Measurements from ENCODE around the gene NHS.
"Not testable (repeated sequence)": the region's sequence is repeated elsewhere in the genome, so short reads cannot be mapped to it uniquely, and the experiment has no call there.

NHS gene

DNA sequence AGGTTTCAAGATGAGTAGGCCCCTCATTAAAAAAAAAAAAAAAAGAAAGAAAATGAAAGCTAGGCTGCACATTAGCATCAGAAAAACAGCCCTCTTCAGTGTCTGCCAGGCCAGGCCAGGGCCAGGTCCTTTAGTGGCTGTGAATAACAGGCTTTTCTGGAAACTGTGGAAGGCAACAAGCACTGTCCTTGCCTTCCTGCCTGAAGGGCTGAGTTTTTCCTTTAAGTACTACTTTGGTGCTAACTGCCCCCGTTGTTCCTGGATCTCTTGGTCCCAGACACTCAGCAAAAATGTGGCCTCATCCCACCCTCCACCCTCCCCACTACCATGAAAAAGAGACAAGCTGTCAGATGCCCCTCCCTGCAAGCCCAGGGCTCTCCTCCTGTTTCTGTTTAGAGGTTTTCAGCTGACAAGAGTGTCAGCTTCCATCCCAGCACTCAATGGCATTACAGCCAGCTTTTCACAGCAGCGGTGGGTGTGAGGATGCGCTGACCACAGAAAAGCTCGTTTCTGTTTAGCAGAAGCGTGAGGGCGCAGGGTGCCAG, 174.2 kb downstream of the NHS start:
- DNase-seq (ENCODE audit: low read depth) = no peak

DNA sequence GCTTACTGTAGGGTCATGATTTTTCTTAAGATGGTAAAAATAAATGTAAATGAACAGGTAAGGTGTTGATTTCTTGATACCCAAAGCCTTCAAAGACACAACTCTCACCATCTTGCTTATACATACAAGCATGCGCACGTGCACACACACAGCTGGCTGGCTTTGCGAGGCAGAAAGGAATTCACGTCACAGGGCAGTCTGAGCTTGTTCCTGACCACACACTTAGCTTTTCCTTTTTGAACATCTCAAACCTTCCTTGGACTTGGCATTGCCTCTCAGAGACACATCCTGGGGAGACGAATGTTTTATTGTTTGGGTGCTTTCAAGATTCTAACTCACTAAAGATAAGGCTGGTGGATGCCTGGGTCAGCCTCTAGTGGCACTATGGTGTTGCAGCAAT, 175.0 kb downstream of the NHS start:
- DNase-seq (ENCODE audit: low read depth) = no peak

DNA sequence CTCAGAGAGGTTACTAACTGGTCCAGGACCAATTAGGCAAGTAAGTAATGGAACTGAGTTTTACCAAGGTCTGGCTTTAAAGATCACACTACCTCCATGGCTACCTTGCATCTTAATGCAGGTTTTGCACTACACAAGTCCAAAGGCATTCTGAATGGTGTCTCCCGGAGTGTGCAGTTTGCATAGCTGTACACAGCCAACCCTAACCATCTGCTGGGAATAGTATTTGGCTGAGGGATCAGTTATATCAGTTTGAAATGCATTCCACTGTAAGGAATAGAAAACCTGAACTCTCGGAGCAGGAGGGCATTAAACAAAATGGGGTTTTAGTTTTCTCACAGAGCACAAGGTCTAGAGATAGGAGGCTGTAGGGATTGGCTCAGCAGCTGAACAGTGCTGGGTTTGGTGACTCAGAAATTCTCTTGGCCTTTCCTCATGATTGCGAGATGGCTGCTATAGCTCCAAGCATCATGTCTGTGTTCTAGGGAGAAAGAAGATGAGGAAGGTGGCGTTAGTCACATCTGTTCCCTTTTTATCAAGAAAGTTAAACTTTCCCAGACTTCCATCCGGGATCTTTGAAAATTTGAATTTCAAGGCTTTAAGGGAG, 177.1 kb downstream of the NHS start:
- no peak for DNase-seq (ENCODE audit: low read depth)

DNA sequence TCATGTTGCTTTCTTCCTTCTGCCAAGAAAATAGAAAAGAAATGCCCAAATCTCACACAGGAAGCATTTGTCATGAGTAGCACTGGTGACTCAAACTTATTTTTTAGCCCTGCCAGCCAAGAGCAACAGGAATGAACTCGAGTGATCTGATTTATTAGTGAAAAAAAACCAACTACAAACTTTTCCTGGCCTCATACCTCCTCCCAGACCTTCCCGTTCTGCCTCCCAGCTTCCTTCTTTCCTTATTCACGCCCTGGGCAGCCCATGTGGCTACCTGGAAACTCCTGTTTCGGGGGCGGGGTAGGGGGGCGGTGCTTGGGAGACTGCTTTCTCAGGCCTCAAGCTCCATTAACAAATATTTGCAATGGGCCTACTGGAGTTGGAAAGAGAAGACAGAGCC, 178.5 kb downstream of the NHS start:
- peak; percentile 33 for DNase-seq (ENCODE audit: low read depth)

DNA sequence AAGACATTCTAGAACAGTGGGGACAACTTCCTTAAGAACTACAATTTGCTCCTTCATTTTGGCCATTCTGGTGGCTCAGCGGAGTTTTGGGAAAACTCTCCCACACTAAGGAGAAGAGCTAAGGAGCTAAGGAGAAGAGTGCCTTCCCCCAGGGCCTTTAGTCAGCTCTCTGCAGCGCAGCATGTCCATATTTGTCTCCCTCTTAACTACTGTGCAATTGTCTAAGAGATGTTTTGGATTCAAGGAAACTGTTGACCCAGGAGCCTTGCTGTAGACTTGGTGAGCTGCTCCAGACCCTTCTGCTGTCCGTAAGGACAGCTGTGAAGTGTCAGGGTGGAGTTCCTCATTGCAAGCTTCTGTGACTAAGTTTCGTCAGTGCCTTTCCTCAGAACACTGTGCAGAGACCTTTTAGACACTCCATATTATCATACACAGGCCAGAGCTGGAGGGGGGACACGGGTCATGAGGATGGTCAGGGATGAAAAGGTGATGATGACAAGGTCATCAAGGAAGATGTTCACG, 179.0 kb downstream of the NHS start:
- no peak for DNase-seq (ENCODE audit: low read depth)

DNA sequence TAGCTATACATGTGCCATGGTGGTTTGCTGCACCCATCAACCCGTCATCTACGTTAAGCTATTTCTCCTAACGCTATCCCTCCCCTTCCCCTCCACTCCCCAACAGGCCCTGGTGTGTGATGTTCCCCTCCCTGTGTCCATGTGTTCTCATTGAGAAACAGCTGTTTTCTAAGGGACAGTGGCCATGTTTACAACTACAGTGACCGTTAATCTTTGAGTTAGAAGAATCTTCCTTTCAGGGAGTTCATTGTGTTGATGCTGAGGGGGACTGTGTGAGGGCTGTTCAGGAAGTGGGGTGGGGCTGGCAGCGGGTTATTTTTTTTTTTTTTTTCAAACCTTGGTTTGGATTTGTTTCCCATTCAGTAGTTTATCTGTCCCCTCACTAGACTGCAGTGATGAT, 179.9 kb downstream of the NHS start:
- no peak for DNase-seq (ENCODE audit: low read depth)

DNA sequence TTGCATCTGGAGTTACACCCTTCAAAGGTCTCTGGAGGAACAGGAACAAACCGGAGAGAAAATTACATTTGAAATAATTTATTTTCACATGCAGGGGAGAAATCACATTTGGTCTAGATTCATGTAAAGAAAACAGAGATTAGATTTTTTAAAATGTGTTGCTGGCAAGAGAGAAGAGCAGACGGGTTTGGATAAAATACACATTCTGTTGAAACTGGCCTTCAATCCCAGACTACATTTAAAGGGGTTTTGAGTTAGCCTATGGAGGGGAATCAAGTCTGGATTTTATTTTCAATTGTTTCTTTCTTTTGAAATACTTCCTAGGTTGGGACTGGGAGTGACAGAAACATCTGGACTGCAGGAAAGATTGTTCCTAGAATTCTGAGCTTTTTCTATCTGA, 180.8 kb downstream of the NHS start:
- DNase-seq (ENCODE audit: low read depth) = no peak

DNA sequence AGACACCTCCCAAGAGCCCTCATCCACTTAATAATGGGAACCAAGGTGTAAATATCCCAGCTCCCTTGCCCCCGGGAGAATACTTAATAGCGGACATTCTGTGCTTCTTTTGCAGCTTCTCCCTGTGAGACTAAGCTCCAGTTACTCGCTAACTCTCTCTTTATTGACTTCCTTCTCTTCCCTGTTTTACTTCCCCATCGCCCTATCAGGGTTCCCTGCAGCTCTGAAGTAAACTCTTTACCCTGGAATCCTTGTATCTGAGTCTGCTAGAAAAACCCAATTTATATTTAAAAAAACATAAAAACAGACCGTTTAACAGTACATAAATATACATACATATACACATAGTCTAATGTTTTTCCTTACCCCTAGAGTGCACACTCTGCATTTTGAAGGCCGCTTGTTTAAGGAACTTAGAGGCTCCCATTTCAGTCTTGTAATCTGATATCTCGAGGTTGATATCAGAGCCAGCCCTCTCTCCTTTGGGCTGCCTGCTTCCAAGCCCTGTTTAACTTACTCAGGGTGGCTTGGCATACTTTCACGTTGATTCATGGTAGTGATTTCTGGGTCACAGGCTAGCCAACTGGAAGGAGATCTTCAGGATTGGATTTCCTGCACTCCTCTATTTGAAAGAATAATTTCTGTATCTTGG, 184.9 kb downstream of the NHS start:
- peak; percentile 62 for DNase-seq (ENCODE audit: low read depth)

DNA sequence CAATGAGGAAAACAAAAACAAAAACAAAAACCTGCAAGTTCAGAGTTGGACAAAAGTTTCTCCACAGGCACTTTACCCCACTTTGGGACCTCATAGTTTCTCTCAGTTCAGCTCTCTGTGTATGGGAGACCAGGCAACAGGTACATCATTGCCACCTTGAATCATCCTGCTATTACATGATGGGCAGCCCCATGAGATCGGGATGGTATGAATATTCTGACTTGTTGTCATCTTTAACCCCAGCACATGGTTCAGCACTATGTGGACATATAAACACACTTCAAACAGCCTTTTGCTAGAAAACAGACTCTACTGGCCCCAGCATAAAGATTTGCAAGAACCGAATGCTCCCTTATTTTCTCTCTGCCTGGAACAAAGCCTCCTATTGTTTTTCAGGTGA, 185.4 kb downstream of the NHS start:
- DNase-seq (ENCODE audit: low read depth) = no peak

DNA sequence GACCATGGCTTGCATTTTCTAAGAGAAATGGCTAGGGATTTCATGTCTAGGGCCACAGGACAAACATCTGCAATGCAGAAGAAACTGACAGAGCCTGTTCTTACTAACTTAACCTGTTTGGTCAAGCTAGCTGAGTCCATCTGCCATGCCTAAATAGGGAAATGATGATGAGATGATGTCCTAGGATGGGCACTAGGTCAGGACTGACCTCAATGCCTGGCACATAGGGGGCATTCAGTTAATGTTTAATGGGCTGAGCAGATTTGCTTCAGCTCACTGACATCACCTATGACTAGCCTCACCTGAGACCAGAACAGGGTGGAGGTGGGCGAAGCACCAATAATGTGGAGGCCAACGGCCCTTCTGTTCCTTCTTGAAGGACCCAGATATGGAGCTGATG, 188.1 kb downstream of the NHS start:
- DNase-seq (ENCODE audit: low read depth) = no peak

DNA sequence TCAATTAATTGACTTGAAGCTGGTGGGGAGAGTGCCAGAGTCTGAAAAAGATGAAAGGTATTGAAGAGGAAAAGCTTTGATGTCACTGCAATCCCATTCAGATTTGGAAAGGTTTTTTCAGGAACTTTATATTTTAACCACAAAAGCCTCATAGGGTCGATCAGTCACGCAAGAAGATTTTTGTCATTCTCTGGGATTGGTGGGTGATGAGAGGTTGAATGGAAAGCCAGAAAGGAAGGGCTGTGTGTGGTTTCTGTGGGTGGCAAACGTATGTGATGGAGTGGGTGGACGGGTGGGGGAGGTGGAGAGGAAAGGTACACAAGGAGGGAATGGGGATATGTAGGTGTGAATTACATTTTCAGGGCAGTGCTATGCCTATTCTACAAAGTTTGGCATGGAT, 188.5 kb downstream of the NHS start:
- DNase-seq (ENCODE audit: low read depth) = no peak

DNA sequence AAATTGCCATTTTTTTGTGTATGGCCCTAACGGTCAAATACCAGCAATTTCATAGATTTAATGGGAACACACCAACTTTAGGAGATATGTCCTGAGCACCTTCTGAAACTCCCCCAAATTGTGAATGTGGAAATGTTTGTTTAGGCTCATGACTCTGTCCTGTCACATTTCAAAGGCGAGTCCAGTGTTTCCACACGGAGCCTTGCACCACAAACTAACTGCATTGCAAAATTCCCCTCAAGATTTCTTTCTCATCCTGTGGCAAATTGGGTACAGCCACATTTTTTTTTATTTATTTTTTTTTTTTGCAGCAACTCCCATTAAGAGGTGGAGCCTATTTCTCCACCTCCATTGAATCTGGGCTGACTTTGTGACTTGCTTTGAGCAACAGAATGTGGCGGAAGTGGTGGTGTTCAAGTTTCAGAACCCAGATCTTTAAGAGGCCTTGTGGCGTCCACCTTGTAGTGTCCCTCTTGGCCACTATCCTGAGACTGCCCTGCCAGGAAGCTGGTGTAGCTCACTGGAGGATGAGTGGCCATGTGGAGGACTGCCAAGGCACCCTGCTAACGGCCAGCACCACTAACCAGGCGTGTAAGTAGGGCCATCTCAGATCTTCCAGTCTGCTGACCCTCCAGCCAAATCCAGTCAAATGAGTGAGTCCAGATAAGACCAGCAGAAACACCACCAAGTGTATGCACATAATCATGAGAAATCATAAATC, 189.8 kb downstream of the NHS start:
- no peak for DNase-seq (ENCODE audit: low read depth)

DNA sequence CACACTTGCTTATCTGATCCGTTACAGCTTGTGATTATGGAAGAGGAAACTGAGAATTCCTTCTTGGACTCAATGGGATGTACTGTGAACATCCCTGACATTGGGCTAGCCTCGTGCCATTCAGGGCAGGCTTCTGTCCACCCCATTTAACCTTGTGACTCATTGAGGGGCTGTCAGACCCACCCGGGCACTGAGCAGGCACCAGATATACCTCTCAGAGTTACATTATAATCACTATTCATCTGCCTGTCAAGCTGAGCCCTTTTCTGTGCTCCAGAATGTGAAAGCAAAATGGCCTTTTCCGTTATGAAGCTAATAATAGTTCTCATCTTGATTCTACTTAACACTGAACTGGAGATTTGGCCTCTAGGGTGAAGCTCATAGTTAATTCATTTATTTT, 191.7 kb downstream of the NHS start:
- DNase-seq (ENCODE audit: low read depth) = no peak

DNA sequence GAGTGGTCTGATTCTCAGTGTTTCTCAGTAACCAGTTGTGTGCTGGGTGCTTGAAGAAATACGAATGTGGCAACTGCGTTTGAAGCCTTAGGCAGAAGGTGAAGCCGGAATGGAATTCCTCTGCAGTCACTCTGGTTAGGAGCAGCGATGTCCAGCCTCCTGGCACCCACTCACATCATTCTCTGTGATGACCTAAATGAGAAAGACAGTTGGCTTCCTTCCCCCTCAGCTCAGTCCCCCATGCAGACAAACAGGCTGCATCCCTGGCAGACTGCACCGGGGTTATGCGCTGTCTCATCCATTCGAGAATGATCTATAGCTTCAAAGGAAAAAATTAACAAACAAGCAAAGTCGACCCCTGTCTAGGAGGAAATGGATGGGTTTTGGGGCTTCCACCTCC, 192.2 kb downstream of the NHS start:
- no peak for DNase-seq (ENCODE audit: low read depth)

DNA sequence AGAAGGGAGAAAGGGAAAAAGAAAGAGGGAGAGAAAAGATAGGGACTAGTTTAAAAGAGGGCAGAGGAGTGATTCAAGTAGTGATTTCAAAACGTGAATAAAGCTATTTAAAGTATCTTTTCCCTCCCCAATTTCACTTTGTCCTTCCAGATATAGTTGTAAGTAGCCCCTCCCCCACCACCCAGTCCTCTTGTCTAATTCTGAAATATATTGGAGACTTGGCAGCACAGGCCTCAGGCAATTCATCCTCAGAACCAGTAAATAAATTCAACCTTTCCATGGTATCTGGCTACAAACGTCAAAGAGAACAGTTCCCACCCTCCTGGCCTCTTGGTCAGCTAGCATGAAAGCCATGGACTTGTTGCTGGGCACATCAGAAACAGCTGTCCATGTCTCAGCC, 192.8 kb downstream of the NHS start:
- DNase-seq (ENCODE audit: low read depth) = no peak

DNA sequence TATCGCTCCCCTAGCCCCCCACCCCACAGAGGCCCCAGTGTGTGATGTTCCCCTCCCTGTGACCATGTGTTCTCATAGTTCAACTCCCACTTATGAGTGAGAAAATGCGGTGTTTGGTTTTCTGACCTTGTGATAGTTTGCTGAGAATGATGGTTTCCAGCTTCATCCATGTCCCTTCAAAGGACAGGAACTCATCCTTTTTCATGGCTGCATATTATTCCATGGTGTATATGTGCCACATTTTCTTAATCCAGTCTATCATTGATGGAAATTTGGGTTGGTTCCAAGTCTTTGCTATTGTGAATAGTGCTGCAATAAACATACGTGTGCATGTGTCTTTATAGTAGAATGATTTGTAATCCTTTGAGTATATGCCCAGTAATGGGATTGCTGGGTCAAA, 193.8 kb downstream of the NHS start:
- not testable (repeated sequence) for DNase-seq (ENCODE audit: low read depth)

DNA sequence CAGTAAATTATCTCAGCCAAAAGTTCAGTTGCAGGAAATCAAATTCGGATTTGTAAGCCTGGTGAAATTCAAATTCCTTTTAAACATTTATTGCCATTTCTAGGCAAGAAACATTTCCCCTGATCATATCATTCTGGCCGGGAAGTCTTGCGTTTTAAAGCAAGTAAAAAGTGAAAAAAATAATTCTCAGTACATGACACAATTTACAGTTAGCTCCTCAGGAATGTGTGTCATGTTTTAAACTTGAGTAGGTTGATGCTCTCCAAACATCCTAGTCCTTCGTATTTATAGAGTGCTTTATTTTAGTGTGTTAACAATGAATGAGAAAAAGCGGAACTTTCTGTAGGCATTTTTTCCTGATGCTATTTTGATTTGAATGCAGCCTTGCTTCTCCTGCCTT, 204.0 kb downstream of the NHS start:
- DNase-seq (ENCODE audit: low read depth) = no peak

DNA sequence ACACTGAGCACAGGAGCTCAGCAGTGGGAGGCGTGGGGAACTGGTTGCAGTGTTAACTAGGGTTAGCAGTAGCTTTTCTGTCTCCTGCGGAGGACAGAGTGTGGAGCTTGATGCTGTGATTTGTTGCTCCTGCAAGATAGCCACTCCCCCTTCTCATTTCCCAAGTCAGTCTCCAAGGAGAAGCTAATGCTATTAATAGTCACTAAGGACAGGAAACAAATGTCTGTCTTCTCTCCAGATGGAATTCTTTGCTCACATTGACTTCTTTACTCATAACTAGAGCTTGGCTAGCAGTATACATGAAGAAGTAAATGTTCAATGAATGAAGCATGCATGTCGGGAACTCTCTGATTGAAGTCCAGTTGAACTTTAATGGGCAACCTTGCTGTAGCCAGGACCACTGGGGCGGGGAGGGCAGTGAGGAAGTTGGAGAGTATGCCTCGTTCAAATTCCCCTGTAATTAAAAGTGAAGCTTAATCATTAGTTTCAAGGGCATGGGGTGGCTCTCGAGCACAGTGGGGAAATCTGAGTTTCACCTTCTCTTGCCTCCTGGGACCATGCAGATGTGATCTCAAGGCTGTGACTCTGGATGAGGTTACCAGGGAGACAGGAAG, 205.6 kb downstream of the NHS start:
- DNase-seq (ENCODE audit: low read depth) = no peak

DNA sequence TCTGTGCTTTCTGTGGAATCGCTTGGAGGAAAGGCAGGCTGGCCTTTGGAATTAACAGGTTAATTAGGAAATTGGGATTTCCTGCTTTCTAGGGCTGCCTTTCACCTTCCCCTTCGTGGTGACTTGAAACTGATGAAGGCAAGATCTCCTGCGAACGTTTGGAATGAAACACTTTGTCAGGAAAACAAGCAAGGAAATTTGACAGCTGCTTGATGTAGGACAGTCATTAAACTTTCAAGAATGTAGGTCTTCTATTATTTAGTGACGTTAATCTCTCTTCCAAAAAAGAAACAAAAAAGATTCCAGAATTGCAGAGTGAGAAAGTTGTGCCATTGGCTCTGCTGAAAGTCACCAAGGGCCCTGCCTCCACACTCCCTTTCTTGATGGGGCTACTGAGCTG, 206.6 kb downstream of the NHS start:
- no peak for DNase-seq (ENCODE audit: low read depth)

DNA sequence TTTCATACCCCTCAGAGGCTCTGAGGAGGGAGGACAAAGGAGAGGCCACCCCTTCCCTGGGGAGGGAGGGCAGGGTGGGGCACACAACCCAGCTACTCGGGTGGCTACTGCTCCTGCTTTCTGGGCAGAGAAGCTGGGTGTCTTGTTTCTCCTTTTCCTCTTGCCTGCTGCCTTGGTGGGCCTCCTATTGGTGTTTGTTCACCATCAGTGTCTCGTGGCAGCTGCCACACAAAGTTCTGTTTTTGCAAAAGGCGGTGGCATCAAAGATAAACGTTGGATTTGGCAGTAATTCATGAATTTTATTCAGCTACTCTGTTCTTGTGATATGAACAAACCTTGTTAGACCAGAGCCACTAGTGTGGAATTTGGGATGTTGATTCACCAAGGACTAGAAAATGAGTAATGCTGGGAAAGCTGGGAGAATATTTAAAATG, 209.3 kb downstream of the NHS start:
- no peak for DNase-seq (ENCODE audit: low read depth)

DNA sequence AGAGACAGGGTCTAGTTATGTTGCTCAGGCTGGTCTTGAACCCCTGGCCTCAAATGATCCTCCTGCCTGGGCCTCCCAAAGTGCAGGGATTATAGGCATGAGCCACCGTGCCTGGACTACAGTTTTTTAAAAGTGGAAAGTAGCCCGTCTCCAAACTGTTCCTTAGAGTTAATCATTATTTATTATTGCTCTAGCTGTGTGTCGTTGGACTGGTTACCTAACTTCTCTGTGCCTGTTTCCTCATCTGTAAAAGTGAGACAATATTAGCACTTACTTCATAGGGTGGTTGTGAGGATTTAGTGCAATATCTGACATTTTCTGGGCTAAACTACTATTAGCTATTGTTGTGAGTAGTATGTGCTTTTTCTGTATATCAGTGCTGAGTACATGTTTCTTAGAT, 210.0 kb downstream of the NHS start:
- no peak for DNase-seq (ENCODE audit: low read depth)

DNA sequence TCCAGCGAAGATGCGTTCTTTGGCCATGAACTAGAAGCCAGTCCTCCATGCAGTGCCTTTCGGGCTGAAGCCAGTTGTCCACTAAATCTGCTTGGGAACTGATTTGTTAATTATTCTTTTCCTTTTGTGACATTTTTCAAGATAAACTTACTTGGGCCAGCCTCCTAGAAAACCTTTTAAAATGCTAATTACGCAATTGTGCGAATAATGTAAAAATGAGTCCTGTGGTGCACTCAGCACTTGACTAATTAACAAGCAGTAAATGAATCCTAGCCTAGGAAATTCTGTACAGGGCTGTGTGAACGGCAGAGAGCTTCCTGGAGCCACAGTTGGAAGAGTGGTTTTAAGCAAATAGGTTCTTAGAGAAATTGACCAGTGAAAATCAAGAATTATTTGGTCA, 212.4 kb downstream of the NHS start:
- no peak for DNase-seq (ENCODE audit: low read depth)

DNA sequence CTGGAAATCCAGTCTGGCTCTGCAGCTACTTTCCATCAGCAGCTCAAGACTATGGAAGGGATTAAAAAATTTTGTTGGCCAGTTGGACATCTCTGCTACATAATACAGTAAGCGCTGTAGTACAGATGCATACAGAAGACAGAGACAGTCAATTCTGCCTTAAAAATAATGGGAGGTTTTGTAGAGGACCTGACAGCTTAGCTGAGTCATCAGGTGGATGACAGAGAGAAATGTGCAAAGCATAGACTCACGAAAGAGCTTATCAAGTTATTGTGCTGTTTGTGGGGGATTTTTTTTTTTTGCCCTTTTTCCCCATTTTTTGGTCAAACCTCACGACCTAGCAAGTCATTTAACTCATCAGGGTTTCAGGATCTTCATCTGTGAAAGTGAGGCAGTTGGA, 213.3 kb downstream of the NHS start:
- DNase-seq (ENCODE audit: low read depth) = no peak
